AG04449 (cell line): ENCODE measurements around the gene ADGRL3.

ENCODE experiments used
- CTCF ChIA-PET: fragments of 350-600 bp; formaldehyde crosslinking; extraction: SDS; loops from one replicate; lab custom pipeline; 2021; ENCODE audit warnings: antibody characterized with exemption; lab: Yijun Ruan, JAX
- POLR2A ChIA-PET: fragments of 400-600, 350-600 bp; formaldehyde crosslinking; extraction: SDS; loops from one replicate; lab custom pipeline; 2020; ENCODE audit warnings: antibody characterized with exemption, inconsistent platforms; lab: Yijun Ruan, JAX
- DNase-seq: peaks from one replicate; pipeline ENCODE4 v3.0.0-alpha.2; 2010; ENCODE audit warnings: low read depth, low spot score
- H3K4me3 ChIP-seq: 2 replicates; pipeline ENCODE4 v1.5.1; 2011; ENCODE audit warnings: low read depth, mild to moderate bottlenecking, control low read depth, low read length
- CTCF ChIP-seq: IDR thresholded peaks from one replicate; pipeline ENCODE4 v1.5.1; 2011; ENCODE audit warnings: mild to moderate bottlenecking, moderate library complexity, low read length, control low read depth, inconsistent platforms; ENCODE audit not compliant: insufficient read depth; ENCODE audit errors: missing control alignments

The ADGRL3 gene

GRCh38 chr4:61223385-61223784 lies 23.3 kb downstream of the ADGRL3 start:
- TF ChIP-seq CTCF: no peak
- no peak for DNase-seq
- CTCF ChIA-PET: no interaction called here
- POLR2A ChIA-PET: no interaction called here
- no peak overlapping the region for H3K4me3 ChIP-seq

- POLR2A ChIA-PET: no interaction called here
- CTCF ChIA-PET: no interaction called here
- TF ChIP-seq CTCF: no peak
- H3K4me3 ChIP-seq: no peak overlapping the region
- no peak for DNase-seq
Observed at GRCh38 chr4:61224573-61224972, 24.4 kb downstream of the ADGRL3 start.

GRCh38 chr4:61225656-61226055 lies 25.5 kb downstream of the ADGRL3 start:
- CTCF ChIA-PET: no interaction called here
- POLR2A ChIA-PET: no interaction called here
- no peak for TF ChIP-seq CTCF
- no peak for DNase-seq
- H3K4me3 ChIP-seq: no peak overlapping the region

- ChIA-PET POLR2A (no interaction called here), CTCF (no interaction called here)
- no peak for DNase-seq
- H3K4me3 ChIP-seq: no peak overlapping the region
- TF ChIP-seq CTCF: no peak
Observed at GRCh38 chr4:61231421-61231820, 31.3 kb downstream of the ADGRL3 start.

GRCh38 chr4:61239250-61239649 lies 39.1 kb downstream of the ADGRL3 start:
- CTCF ChIA-PET: no interaction called here
- POLR2A ChIA-PET: no interaction called here
- TF ChIP-seq CTCF: no peak
- H3K4me3 ChIP-seq: no peak overlapping the region
- DNase-seq: no peak

GRCh38 chr4:61243962-61244361 lies 43.8 kb downstream of the ADGRL3 start:
- H3K4me3 ChIP-seq: no peak overlapping the region
- ChIA-PET CTCF (no interaction called here), POLR2A (no interaction called here)
- no peak for TF ChIP-seq CTCF
- no peak for DNase-seq
